Stimulated activated effector memory CD8-positive, alpha-beta T cell treated with anti-CD3 and anti-CD28 coated beads, Interleukin-12 subunit alpha, Interleukin-12 subunit beta, amount 100 ng/mL, for 72 hours (primary cell): Measurements from ENCODE around the gene REXO5.
"Not testable (repeated sequence)": the region's sequence is repeated elsewhere in the genome, so short reads cannot be mapped to it uniquely, and the experiment has no call there.

Source experiments
- ATAC-seq: fragments of 150-1000 bp; cut with Tn5 transposase; 2 replicates; pipeline ENCODE4 v1.10.0; 2021
- DNase-seq, 2 donors: peaks; one replicate each; pipeline ENCODE4 v3.0.0; 2021 to 2022; ENCODE audit warnings: low spot score in 2 of 2
- H3K27ac Mint-ChIP-seq: one replicate; pipeline ENCODE4 v1.8.0; 2022; ENCODE audit warnings: mild to moderate bottlenecking, mixed read lengths
- H3K36me3 Mint-ChIP-seq: one replicate; pipeline ENCODE4 v1.8.0; 2022; ENCODE audit warnings: mild to moderate bottlenecking, mixed read lengths
- H3K4me1 Mint-ChIP-seq: one replicate; pipeline ENCODE4 v1.8.0; 2022; ENCODE audit warnings: mixed read lengths
- H3K4me3 Mint-ChIP-seq: one replicate; pipeline ENCODE4 v1.8.0; 2022; ENCODE audit warnings: mild to moderate bottlenecking, mixed read lengths
- H3K9me3 Mint-ChIP-seq: one replicate; pipeline ENCODE4 v1.8.0; 2022; ENCODE audit warnings: mixed read lengths

Gene REXO5

GRCh38 chr16:20806168-20807050 lies at the start of gene REXO5, which contains the start of gene ERI2:
Gene REXO5 (plus strand): TSS chr16:20806527. CDS start chr16:20806954, 427 bp downstream.
Gene ERI2 (minus strand): TSS chr16:20806472. CDS start chr16:20806430, 42 bp downstream.
- peak; percentile 88 for ATAC-seq
- peaks cover 28% of the 10 kb centered on the region for H3K4me1 Mint-ChIP-seq
- peak within 1 kb of the TSS; percentile 99 for H3K27ac Mint-ChIP-seq
- H3K4me3 Mint-ChIP-seq, result peak within 1 kb of the TSS; percentile 99
- no peaks in the 10 kb centered on the region for H3K9me3 Mint-ChIP-seq
- peak; percentile 57 to 90 for DNase-seq
- peaks cover 24% of the 10 kb centered on the region for H3K36me3 Mint-ChIP-seq

- H3K36me3 Mint-ChIP-seq, result no peaks in the 10 kb centered on the region
- no peaks in the 10 kb centered on the region for H3K9me3 Mint-ChIP-seq
- H3K4me1 Mint-ChIP-seq, result peaks cover 17% of the 10 kb centered on the region
- no peak overlapping the region for H3K27ac Mint-ChIP-seq
- ATAC-seq (no peak), DNase-seq (no peak)
- no peak overlapping the region for H3K4me3 Mint-ChIP-seq
Measured at GRCh38 chr16:20760346-20760745, 46.0 kb upstream of the REXO5 start.

GRCh38 chr16:20761175-20761574 lies 45.2 kb upstream of the REXO5 start:
- no peaks in the 10 kb centered on the region for H3K9me3 Mint-ChIP-seq
- H3K4me3 Mint-ChIP-seq, result no peak overlapping the region
- no peak for ATAC-seq
- H3K4me1 Mint-ChIP-seq, result peaks cover 17% of the 10 kb centered on the region
- H3K27ac Mint-ChIP-seq, result no peak overlapping the region
- H3K36me3 Mint-ChIP-seq, result no peaks in the 10 kb centered on the region
- no peak for DNase-seq

- Mint-ChIP-seq H3K27ac (peak overlapping the region; percentile 83), H3K4me3 (peak overlapping the region; percentile 70), H3K4me1 (peaks cover 17% of the 10 kb centered on the region), H3K9me3 (no peaks in the 10 kb centered on the region), H3K36me3 (no peaks in the 10 kb centered on the region)
- ATAC-seq (no peak), DNase-seq (no peak)
Measured at GRCh38 chr16:20762404-20763123, 43.8 kb upstream of the REXO5 start.

- DNase-seq, result peak; percentile 22 to 78
- ATAC-seq, result peak; percentile 98
- Mint-ChIP-seq H3K4me3 (peak within 1 kb of the TSS; percentile 70), H3K36me3 (no peaks in the 10 kb centered on the region), H3K27ac (peak within 1 kb of the TSS; percentile 83), H3K4me1 (peaks cover 17% of the 10 kb centered on the region), H3K9me3 (no peaks in the 10 kb centered on the region)
Measured at GRCh38 chr16:20763461-20764232, 42.7 kb upstream of the REXO5 start, which contains the start of gene ACSM3. Gene ACSM3 (plus strand): TSS chr16:20764014. CDS start chr16:20770035, 6,021 bp downstream.

- H3K36me3 Mint-ChIP-seq, H3K27ac Mint-ChIP-seq, DNase-seq, ATAC-seq, H3K9me3 Mint-ChIP-seq: not testable (repeated sequence)
- Mint-ChIP-seq H3K4me3 (peak overlapping the region; percentile 70), H3K4me1 (peaks cover 17% of the 10 kb centered on the region)
Measured at GRCh38 chr16:20764448-20764847, 41.9 kb upstream of the REXO5 start.

- Mint-ChIP-seq H3K4me3 (no peak overlapping the region), H3K9me3 (no peaks in the 10 kb centered on the region), H3K36me3 (no peaks in the 10 kb centered on the region), H3K27ac (no peak overlapping the region), H3K4me1 (peaks cover 17% of the 10 kb centered on the region)
- ATAC-seq, result no peak
- no peak for DNase-seq
Measured at GRCh38 chr16:20765732-20766131, 40.6 kb upstream of the REXO5 start.

GRCh38 chr16:20766294-20766693 lies 40.0 kb upstream of the REXO5 start:
- DNase-seq (no peak), ATAC-seq (no peak)
- H3K36me3 Mint-ChIP-seq, result no peaks in the 10 kb centered on the region
- no peak overlapping the region for H3K4me3 Mint-ChIP-seq
- H3K27ac Mint-ChIP-seq, result no peak overlapping the region
- H3K4me1 Mint-ChIP-seq, result peaks cover 17% of the 10 kb centered on the region
- no peaks in the 10 kb centered on the region for H3K9me3 Mint-ChIP-seq

- no peaks in the 10 kb centered on the region for H3K9me3 Mint-ChIP-seq
- DNase-seq, result no peak
- H3K4me1 Mint-ChIP-seq, result peaks cover 14% of the 10 kb centered on the region
- no peak overlapping the region for H3K4me3 Mint-ChIP-seq
- no peaks in the 10 kb centered on the region for H3K36me3 Mint-ChIP-seq
- no peak overlapping the region for H3K27ac Mint-ChIP-seq
- no peak for ATAC-seq
Measured at GRCh38 chr16:20767577-20767976, 38.8 kb upstream of the REXO5 start.

- H3K4me3 Mint-ChIP-seq, result no peak overlapping the region
- ATAC-seq, result no peak
- H3K36me3 Mint-ChIP-seq, result no peaks in the 10 kb centered on the region
- H3K9me3 Mint-ChIP-seq, result no peaks in the 10 kb centered on the region
- H3K27ac Mint-ChIP-seq, result no peak overlapping the region
- DNase-seq, result no peak
- peaks cover 9% of the 10 kb centered on the region for H3K4me1 Mint-ChIP-seq
Measured at GRCh38 chr16:20768121-20768520, 38.2 kb upstream of the REXO5 start.

GRCh38 chr16:20768818-20769217 lies 37.5 kb upstream of the REXO5 start:
- no peaks in the 10 kb centered on the region for H3K9me3 Mint-ChIP-seq
- no peaks in the 10 kb centered on the region for H3K36me3 Mint-ChIP-seq
- H3K4me3 Mint-ChIP-seq, result no peak overlapping the region
- DNase-seq, result no peak
- H3K27ac Mint-ChIP-seq, result no peak overlapping the region
- ATAC-seq, result no peak
- H3K4me1 Mint-ChIP-seq, result peaks cover 2% of the 10 kb centered on the region

- no peak overlapping the region for H3K27ac Mint-ChIP-seq
- no peaks in the 10 kb centered on the region for H3K4me1 Mint-ChIP-seq
- H3K36me3 Mint-ChIP-seq, result no peaks in the 10 kb centered on the region
- ATAC-seq, result no peak
- H3K9me3 Mint-ChIP-seq, result no peaks in the 10 kb centered on the region
- no peak overlapping the region for H3K4me3 Mint-ChIP-seq
- DNase-seq, result no peak
Measured at GRCh38 chr16:20773679-20774078, 32.6 kb upstream of the REXO5 start.

GRCh38 chr16:20774703-20775362 lies 31.5 kb upstream of the REXO5 start:
- H3K36me3 Mint-ChIP-seq, result no peaks in the 10 kb centered on the region
- ATAC-seq (peak; percentile 80), DNase-seq (peak; percentile 28 to 79)
- no peak overlapping the region for H3K4me3 Mint-ChIP-seq
- H3K27ac Mint-ChIP-seq, result no peak overlapping the region
- no peaks in the 10 kb centered on the region for H3K4me1 Mint-ChIP-seq
- H3K9me3 Mint-ChIP-seq, result no peaks in the 10 kb centered on the region

GRCh38 chr16:20781697-20782096 lies 24.6 kb upstream of the REXO5 start:
- Mint-ChIP-seq H3K4me3 (no peak overlapping the region), H3K4me1 (no peaks in the 10 kb centered on the region), H3K36me3 (no peaks in the 10 kb centered on the region), H3K9me3 (no peaks in the 10 kb centered on the region), H3K27ac (no peak overlapping the region)
- DNase-seq (no peak), ATAC-seq (no peak)

- H3K9me3 Mint-ChIP-seq, result no peaks in the 10 kb centered on the region
Measured at GRCh38 chr16:20782470-20782869, 23.9 kb upstream of the REXO5 start.

More at GRCh38 chr16:20782470-20782869, 23.9 kb upstream of the REXO5 start:
- no peaks in the 10 kb centered on the region for H3K4me1 Mint-ChIP-seq
- no peak overlapping the region for H3K27ac Mint-ChIP-seq
- ATAC-seq (no peak), DNase-seq (no peak)
- H3K36me3 Mint-ChIP-seq, result no peaks in the 10 kb centered on the region
- no peak overlapping the region for H3K4me3 Mint-ChIP-seq
